ENCODE results near the gene MSI2.

MSI2 gene

GRCh38 chr17:57505841-57506773, 249.8 kb downstream of the MSI2 start:
- no peak overlapping the region for H3K4me2 ChIP-seq (ENCODE audit: low read length)
- no peak overlapping the region for H3K27ac ChIP-seq (ENCODE audit: low read depth, low read length)
- H3K9ac ChIP-seq (ENCODE audit: low read length), result no peak overlapping the region
- no peak overlapping the region for H4K8ac ChIP-seq (ENCODE audit: low read depth, low read length)
- no peak overlapping the region for H2BK120ac ChIP-seq (ENCODE audit: low read depth, low read length)
- DNase-seq, result no peak
- no peak overlapping the region for H2BK5ac ChIP-seq (ENCODE audit: low read length)
- no peak overlapping the region for H3K4ac ChIP-seq (ENCODE audit: low read depth, low read length)
- H3K79me1 ChIP-seq (ENCODE audit: low read length), result no peaks in the 10 kb centered on the region
- H3K36me3 ChIP-seq (ENCODE audit: control insufficient read depth, insufficient read depth, low read length), result no peaks in the 10 kb centered on the region
- H3K27me3 ChIP-seq (ENCODE audit: insufficient read depth, low read length, poor library complexity), result no peaks in the 10 kb centered on the region
- H4K5ac ChIP-seq (ENCODE audit: low read length), result no peak overlapping the region
- H3K4me1 ChIP-seq (ENCODE audit: control insufficient read depth, low read depth, low read length), result peaks cover 10% of the 10 kb centered on the region
- H3K56ac ChIP-seq (ENCODE audit: low read length), result peak overlapping the region; percentile 3
- no peak overlapping the region for H3K4me3 ChIP-seq (ENCODE audit: low read length)
- WGBS (ENCODE audit: extremely low coverage, insufficient coverage, low lambda C conversion rate), result no CpG with 5 or more reads among the region's 21 CpGs
- no peak overlapping the region for H2AK5ac ChIP-seq (ENCODE audit: low read length)
- H2BK15ac ChIP-seq (replicated peaks; ENCODE audit: low read depth), result no peak overlapping the region
- no peaks in the 10 kb centered on the region for H3K79me2 ChIP-seq (ENCODE audit: control insufficient read depth, insufficient read depth, low read length)
- H3K18ac ChIP-seq (ENCODE audit: low read length), result peak overlapping the region; percentile 63
- no peak overlapping the region for H3K23ac ChIP-seq (ENCODE audit: low read length)

GRCh38 chr17:57506774-57507127, 250.4 kb downstream of the MSI2 start:
- H4K8ac ChIP-seq (ENCODE audit: low read depth, low read length), result no peak overlapping the region
- H3K4me3 ChIP-seq (ENCODE audit: low read length), result no peak overlapping the region
- no peak overlapping the region for H3K4ac ChIP-seq (ENCODE audit: low read depth, low read length)
- no CpG with 5 or more reads among the region's 1 CpG for WGBS (ENCODE audit: extremely low coverage, insufficient coverage, low lambda C conversion rate)
- H4K5ac ChIP-seq (ENCODE audit: low read length), result no peak overlapping the region
- H2BK15ac ChIP-seq (replicated peaks; ENCODE audit: low read depth), result no peak overlapping the region
- no peak overlapping the region for H2AK5ac ChIP-seq (ENCODE audit: low read length)
- no peak overlapping the region for H3K27ac ChIP-seq (ENCODE audit: low read depth, low read length)
- peaks cover 10% of the 10 kb centered on the region for H3K4me1 ChIP-seq (ENCODE audit: control insufficient read depth, low read depth, low read length)
- H3K23ac ChIP-seq (ENCODE audit: low read length), result no peak overlapping the region
- H2BK5ac ChIP-seq (ENCODE audit: low read length), result no peak overlapping the region
- H3K27me3 ChIP-seq (ENCODE audit: insufficient read depth, low read length, poor library complexity), result no peaks in the 10 kb centered on the region
- no peak for DNase-seq
- no peak overlapping the region for H3K56ac ChIP-seq (ENCODE audit: low read length)
- no peaks in the 10 kb centered on the region for H3K36me3 ChIP-seq (ENCODE audit: control insufficient read depth, insufficient read depth, low read length)
- no peak overlapping the region for H3K9ac ChIP-seq (ENCODE audit: low read length)
- H3K18ac ChIP-seq (ENCODE audit: low read length), result peak overlapping the region; percentile 63
- H3K79me1 ChIP-seq (ENCODE audit: low read length), result no peaks in the 10 kb centered on the region
- no peak overlapping the region for H3K4me2 ChIP-seq (ENCODE audit: low read length)
- H3K79me2 ChIP-seq (ENCODE audit: control insufficient read depth, insufficient read depth, low read length), result no peaks in the 10 kb centered on the region
- no peak overlapping the region for H2BK120ac ChIP-seq (ENCODE audit: low read depth, low read length)

GRCh38 chr17:57507828-57508227, 251.5 kb downstream of the MSI2 start:
- H3K27me3 ChIP-seq (ENCODE audit: insufficient read depth, low read length, poor library complexity), result no peaks in the 10 kb centered on the region
- H3K23ac ChIP-seq (ENCODE audit: low read length), result no peak overlapping the region
- H3K9ac ChIP-seq (ENCODE audit: low read length), result no peak overlapping the region
- no peak overlapping the region for H3K18ac ChIP-seq (ENCODE audit: low read length)
- H3K4me2 ChIP-seq (ENCODE audit: low read length), result no peak overlapping the region
- no peak overlapping the region for H3K4me3 ChIP-seq (ENCODE audit: low read length)
- H3K79me1 ChIP-seq (ENCODE audit: low read length), result no peaks in the 10 kb centered on the region
- H3K56ac ChIP-seq (ENCODE audit: low read length), result no peak overlapping the region
- no CpG with 5 or more reads among the region's 8 CpGs for WGBS (ENCODE audit: extremely low coverage, insufficient coverage, low lambda C conversion rate)
- no peak overlapping the region for H4K8ac ChIP-seq (ENCODE audit: low read depth, low read length)
- no peak overlapping the region for H2BK120ac ChIP-seq (ENCODE audit: low read depth, low read length)
- H3K4me1 ChIP-seq (ENCODE audit: control insufficient read depth, low read depth, low read length), result peaks cover 10% of the 10 kb centered on the region
- DNase-seq, result no peak
- no peaks in the 10 kb centered on the region for H3K36me3 ChIP-seq (ENCODE audit: control insufficient read depth, insufficient read depth, low read length)
- no peak overlapping the region for H2BK15ac ChIP-seq (replicated peaks; ENCODE audit: low read depth)
- no peak overlapping the region for H4K5ac ChIP-seq (ENCODE audit: low read length)
- H2AK5ac ChIP-seq (ENCODE audit: low read length), result no peak overlapping the region
- no peaks in the 10 kb centered on the region for H3K79me2 ChIP-seq (ENCODE audit: control insufficient read depth, insufficient read depth, low read length)
- no peak overlapping the region for H3K4ac ChIP-seq (ENCODE audit: low read depth, low read length)
- H3K27ac ChIP-seq (ENCODE audit: low read depth, low read length), result no peak overlapping the region
- no peak overlapping the region for H2BK5ac ChIP-seq (ENCODE audit: low read length)

GRCh38 chr17:57508671-57509070, 252.3 kb downstream of the MSI2 start:
- H2BK120ac ChIP-seq (ENCODE audit: low read depth, low read length), result no peak overlapping the region
- no peak overlapping the region for H3K56ac ChIP-seq (ENCODE audit: low read length)
- no peak overlapping the region for H3K18ac ChIP-seq (ENCODE audit: low read length)
- H3K4ac ChIP-seq (ENCODE audit: low read depth, low read length), result no peak overlapping the region
- H3K4me3 ChIP-seq (ENCODE audit: low read length), result no peak overlapping the region
- peak overlapping the region; percentile 24 for H3K23ac ChIP-seq (ENCODE audit: low read length)
- no peak for DNase-seq
- H4K5ac ChIP-seq (ENCODE audit: low read length), result no peak overlapping the region
- peaks cover 10% of the 10 kb centered on the region for H3K4me1 ChIP-seq (ENCODE audit: control insufficient read depth, low read depth, low read length)
- H3K9ac ChIP-seq (ENCODE audit: low read length), result no peak overlapping the region
- H3K27me3 ChIP-seq (ENCODE audit: insufficient read depth, low read length, poor library complexity), result no peaks in the 10 kb centered on the region
- no peak overlapping the region for H4K8ac ChIP-seq (ENCODE audit: low read depth, low read length)
- H2AK5ac ChIP-seq (ENCODE audit: low read length), result no peak overlapping the region
- no peak overlapping the region for H3K4me2 ChIP-seq (ENCODE audit: low read length)
- H2BK5ac ChIP-seq (ENCODE audit: low read length), result no peak overlapping the region
- WGBS (ENCODE audit: extremely low coverage, insufficient coverage, low lambda C conversion rate), result no CpG with 5 or more reads among the region's 10 CpGs
- no peak overlapping the region for H3K27ac ChIP-seq (ENCODE audit: low read depth, low read length)
- H2BK15ac ChIP-seq (replicated peaks; ENCODE audit: low read depth), result no peak overlapping the region
- no peaks in the 10 kb centered on the region for H3K79me2 ChIP-seq (ENCODE audit: control insufficient read depth, insufficient read depth, low read length)
- H3K36me3 ChIP-seq (ENCODE audit: control insufficient read depth, insufficient read depth, low read length), result no peaks in the 10 kb centered on the region
- H3K79me1 ChIP-seq (ENCODE audit: low read length), result no peaks in the 10 kb centered on the region

- Histone ChIP-seq H2BK5ac (ENCODE audit: low read length) (no peak overlapping the region), H2AK5ac (ENCODE audit: low read length) (no peak overlapping the region), H3K4me1 (ENCODE audit: control insufficient read depth, low read depth, low read length) (peaks cover 5% of the 10 kb centered on the region), H3K9ac (ENCODE audit: low read length) (no peak overlapping the region), H3K27ac (ENCODE audit: low read depth, low read length) (no peak overlapping the region), H3K56ac (ENCODE audit: low read length) (no peak overlapping the region), H3K27me3 (ENCODE audit: insufficient read depth, low read length, poor library complexity) (no peaks in the 10 kb centered on the region), H3K4ac (ENCODE audit: low read depth, low read length) (no peak overlapping the region), H3K4me2 (ENCODE audit: low read length) (no peak overlapping the region), H4K5ac (ENCODE audit: low read length) (no peak overlapping the region), H3K79me1 (ENCODE audit: low read length) (no peaks in the 10 kb centered on the region), H4K8ac (ENCODE audit: low read depth, low read length) (no peak overlapping the region), H3K36me3 (ENCODE audit: control insufficient read depth, insufficient read depth, low read length) (no peaks in the 10 kb centered on the region), H3K79me2 (ENCODE audit: control insufficient read depth, insufficient read depth, low read length) (no peaks in the 10 kb centered on the region), H2BK120ac (ENCODE audit: low read depth, low read length) (no peak overlapping the region), H3K23ac (ENCODE audit: low read length) (no peak overlapping the region), H3K18ac (ENCODE audit: low read length) (no peak overlapping the region), H3K4me3 (ENCODE audit: low read length) (no peak overlapping the region), H2BK15ac (replicated peaks; ENCODE audit: low read depth) (no peak overlapping the region)
- WGBS (ENCODE audit: extremely low coverage, insufficient coverage, low lambda C conversion rate), result no CpG with 5 or more reads among the region's 14 CpGs
- no peak for DNase-seq
These were observed 255.3 kb downstream of the MSI2 start for GRCh38 chr17:57511475-57512123.
